ENCODE results near the gene COPS7B.

COPS7B gene

DNA sequence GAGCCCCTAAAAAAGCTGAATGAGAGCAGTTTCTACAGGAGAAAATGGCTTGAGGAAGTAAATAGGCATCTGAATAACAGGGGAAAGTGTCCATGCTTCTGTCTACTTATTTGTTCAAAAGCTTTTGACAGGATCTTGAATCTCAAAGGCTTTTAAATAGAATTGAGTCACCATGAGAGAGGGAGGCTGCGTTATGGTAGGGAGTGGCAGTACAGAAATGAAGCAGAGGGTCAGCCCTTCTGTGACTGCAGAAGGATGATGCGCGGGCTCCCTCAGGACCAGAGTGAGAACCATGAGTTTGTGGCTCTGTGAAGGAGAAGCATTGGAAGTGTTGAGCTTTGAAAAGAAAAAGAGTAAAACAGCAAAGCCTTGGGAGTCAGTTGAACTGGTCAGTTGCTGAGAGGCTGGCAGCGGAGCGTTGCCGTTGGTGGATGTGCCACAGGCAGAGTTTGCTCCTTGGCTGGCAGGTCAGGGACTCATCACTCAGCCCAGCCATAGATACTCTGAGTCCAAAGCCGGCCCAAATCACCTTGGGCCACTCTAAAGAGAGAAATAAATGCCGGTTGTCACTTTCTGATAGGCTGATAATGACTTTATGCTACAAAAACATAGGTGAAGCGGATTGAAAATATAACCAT lies 17.4 kb downstream of the COPS7B start:
- Histone ChIP-seq H3K27me3 (ENCODE audit: low read depth) (no peaks in the 10 kb centered on the region), H3K36me3 (replicated peaks) (peaks cover 49% of the 10 kb centered on the region), H3K9me3 (no peaks in the 10 kb centered on the region), H3K4me3 (no peak overlapping the region), H3K4me1 (no peaks in the 10 kb centered on the region)
- in situ Hi-C loops (cut with MboI; ENCODE audit: low sequenced_read_pairs): no loop called here
- DNase-seq (ENCODE audit: low spot score in 2 of 2): no peak

DNA sequence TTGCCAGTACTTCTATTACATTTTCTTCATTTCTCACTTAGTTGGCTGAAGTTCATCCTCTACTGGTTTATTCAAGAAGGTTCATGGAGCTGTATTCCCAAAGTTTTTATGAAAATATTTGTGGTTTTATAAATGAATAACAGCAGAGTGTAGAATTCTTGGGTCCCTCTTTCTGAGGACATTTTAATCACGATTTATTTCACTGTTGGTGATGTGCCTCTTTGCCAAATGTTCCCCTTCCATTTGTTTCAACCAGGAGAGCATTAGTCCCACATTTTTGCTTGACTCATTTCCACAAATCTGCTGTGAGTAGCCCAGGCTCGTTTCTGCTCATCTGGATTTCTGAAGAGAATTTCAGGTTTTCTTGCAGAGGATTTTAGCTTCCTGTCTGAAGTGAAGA lies 20.8 kb downstream of the COPS7B start:
- in situ Hi-C loops (cut with MboI; ENCODE audit: low sequenced_read_pairs): no loop called here
- Histone ChIP-seq H3K4me1 (no peaks in the 10 kb centered on the region), H3K4me3 (no peak overlapping the region), H3K9me3 (no peaks in the 10 kb centered on the region), H3K36me3 (replicated peaks) (peaks cover 27% of the 10 kb centered on the region), H3K27me3 (ENCODE audit: low read depth) (no peaks in the 10 kb centered on the region)
- no peak for DNase-seq (ENCODE audit: low spot score in 2 of 2)

DNA sequence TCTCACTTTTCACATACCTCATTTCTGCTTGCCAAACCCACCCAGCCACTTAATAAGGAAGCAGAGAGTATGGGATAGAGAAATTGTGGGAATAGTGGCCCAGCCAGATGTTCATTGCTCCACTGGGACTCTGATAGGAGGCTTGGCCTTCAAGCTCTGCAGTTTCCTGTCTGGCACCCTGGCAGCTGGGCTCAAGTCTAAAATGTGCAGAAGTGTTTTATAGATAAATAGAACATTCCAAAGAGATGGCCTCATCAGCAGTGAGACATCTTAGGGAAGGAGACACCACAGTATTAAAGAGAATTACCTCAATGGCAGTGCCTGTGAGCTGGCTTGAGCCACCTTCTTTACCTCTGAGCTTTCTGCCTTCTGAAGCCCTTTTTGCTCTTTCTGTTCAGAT lies 24.7 kb downstream of the COPS7B start:
- in situ Hi-C loops (cut with MboI; ENCODE audit: low sequenced_read_pairs): loop anchor here (10.0 kb wide), 1 partner anchor 64 kb away; no protein-coding TSS in a partner anchor
- no peak overlapping the region for H3K4me3 ChIP-seq
- no peak for DNase-seq (ENCODE audit: low spot score in 2 of 2)
- H3K4me1 ChIP-seq: no peaks in the 10 kb centered on the region
- no peaks in the 10 kb centered on the region for H3K27me3 ChIP-seq (ENCODE audit: low read depth)
- H3K36me3 ChIP-seq (replicated peaks): peaks cover 14% of the 10 kb centered on the region
- H3K9me3 ChIP-seq: peaks cover 3% of the 10 kb centered on the region; the same call in 1 of the 2 replicates

DNA sequence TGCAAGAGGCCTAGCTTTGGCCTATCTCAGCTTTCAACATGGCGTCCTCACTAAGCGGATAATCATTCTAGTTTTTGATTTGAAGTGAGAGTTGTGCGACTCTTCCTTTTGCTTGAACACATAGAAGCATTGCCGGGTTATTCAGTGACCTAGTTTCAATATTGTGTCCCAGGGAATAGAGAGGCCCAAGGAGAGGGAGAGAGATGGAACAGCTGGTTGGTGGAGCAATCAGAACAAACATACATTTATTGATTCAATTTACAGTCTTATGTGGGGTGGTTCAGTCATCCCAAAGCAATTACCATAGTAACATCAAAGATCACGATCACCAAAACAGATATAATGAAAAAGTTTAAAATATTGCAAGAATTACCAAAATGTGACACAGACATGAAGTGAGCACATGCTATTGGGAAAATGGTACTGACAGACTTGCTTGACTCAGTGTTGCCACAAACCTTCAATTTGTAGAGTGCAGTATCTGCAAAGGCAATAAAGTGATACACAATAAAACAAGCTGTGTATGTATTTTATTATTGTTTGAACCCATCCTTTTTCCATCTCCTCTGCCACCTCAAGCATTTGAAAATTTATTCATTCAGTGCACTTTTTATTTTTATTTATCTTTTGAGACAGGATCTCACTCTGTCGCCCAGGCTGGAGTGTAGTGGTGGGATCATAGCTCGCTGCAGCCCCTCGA lies 30.2 kb downstream of the COPS7B start:
- H3K4me3 ChIP-seq: no peak overlapping the region
- in situ Hi-C loops (cut with MboI; ENCODE audit: low sequenced_read_pairs): loop anchor here (10.0 kb wide), 1 partner anchor 58 kb away; no protein-coding TSS in a partner anchor
- peaks cover 3% of the 10 kb centered on the region; the same call in 1 of the 2 replicates for H3K9me3 ChIP-seq
- no peaks in the 10 kb centered on the region for H3K4me1 ChIP-seq
- H3K36me3 ChIP-seq (replicated peaks): no peaks in the 10 kb centered on the region; the same call in none of the 2 replicates
- DNase-seq (ENCODE audit: low spot score in 2 of 2): no peak
- no peaks in the 10 kb centered on the region for H3K27me3 ChIP-seq (ENCODE audit: low read depth)

DNA sequence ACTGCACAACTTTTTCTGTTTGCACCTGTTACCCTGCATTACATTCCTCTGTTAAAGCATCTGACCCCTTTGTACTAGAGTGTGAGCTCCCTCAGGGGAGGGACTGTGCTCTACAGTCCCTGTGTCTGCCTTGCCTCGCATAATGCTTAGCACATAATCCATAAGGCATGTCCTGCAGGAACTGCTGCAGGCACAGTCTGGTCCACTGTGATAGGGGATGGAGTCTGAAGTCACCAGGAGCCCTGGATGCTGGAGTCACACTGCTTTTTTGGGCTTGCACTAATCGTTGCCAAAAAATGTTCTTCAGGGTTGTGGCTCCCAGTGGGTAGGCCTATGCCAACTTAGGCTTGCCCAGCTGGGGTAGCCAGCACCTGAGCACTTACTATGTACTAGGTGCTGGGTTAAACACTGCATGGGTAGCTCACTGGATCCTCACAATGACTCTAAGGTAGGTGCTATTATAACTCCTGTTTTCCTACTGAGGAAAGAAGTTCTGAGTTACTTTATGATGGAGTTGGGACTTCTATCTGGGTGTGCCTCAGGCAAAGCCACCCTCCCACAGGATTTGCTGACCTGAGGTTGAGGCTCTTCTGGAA lies 33.3 kb downstream of the COPS7B start:
- no peak for DNase-seq (ENCODE audit: low spot score in 2 of 2)
- in situ Hi-C loops (cut with MboI; ENCODE audit: low sequenced_read_pairs): loop anchor here (10.0 kb wide), 1 partner anchor 55 kb away; no protein-coding TSS in a partner anchor
- no peak overlapping the region for H3K4me3 ChIP-seq
- H3K9me3 ChIP-seq: peaks cover 3% of the 10 kb centered on the region; the same call in 1 of the 2 replicates
- no peaks in the 10 kb centered on the region for H3K27me3 ChIP-seq (ENCODE audit: low read depth)
- H3K36me3 ChIP-seq (replicated peaks): no peaks in the 10 kb centered on the region; the same call in none of the 2 replicates
- H3K4me1 ChIP-seq: no peaks in the 10 kb centered on the region

DNA sequence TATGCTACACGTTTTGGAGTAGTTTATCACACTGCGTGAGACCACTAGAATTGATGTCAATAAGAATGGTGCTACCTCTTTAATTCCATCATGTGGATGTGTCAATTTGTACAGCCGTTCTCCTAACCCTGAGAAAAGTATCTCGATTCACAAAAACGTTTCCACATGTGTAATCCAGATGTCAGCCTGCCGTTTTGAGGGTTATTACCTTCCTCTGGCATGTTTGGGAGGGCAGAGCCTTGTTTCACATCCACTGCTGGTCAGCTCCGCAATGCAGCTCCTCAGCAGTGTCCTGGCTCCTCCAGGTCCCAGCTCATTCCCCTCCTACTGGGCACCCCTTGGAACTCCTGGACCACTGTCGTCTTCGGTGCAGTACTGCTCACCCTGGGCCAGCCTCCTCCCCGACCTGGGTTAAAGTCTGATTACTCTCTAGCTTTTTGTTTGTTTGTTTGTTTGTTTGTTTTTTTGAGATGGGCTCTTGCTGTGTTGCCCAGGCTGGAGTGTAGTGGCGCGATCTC lies 34.6 kb downstream of the COPS7B start:
- Histone ChIP-seq H3K27me3 (ENCODE audit: low read depth) (no peaks in the 10 kb centered on the region), H3K36me3 (replicated peaks) (no peaks in the 10 kb centered on the region; the same call in 1 of the 2 replicates), H3K9me3 (no peaks in the 10 kb centered on the region), H3K4me1 (no peaks in the 10 kb centered on the region), H3K4me3 (no peak overlapping the region)
- no peak for DNase-seq (ENCODE audit: low spot score in 2 of 2)
- in situ Hi-C loops (cut with MboI; ENCODE audit: low sequenced_read_pairs): no loop called here

DNA sequence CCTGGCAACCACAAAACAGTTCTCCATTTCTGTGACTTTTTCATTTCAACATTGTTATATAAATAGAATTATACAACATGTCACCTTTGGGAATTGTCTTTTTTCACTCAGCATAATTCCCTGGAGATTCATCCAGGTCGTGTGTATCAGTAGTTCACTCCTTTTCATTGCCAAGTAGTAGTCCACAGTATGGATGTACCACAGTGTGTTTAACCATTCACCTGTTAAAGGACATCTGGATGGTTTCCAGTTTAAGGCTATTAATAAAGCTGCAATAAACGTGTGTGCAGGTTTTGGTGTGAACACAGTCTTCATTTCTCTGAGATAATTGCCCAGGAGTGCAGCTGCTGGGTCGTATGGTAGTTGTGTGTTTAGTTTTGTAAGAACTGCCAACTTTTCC lies 35.7 kb downstream of the COPS7B start:
- H3K9me3 ChIP-seq: no peaks in the 10 kb centered on the region
- in situ Hi-C loops (cut with MboI; ENCODE audit: low sequenced_read_pairs): no loop called here
- no peak overlapping the region for H3K4me3 ChIP-seq
- no peaks in the 10 kb centered on the region for H3K36me3 ChIP-seq (replicated peaks)
- DNase-seq (ENCODE audit: low spot score in 2 of 2): no peak
- no peaks in the 10 kb centered on the region for H3K4me1 ChIP-seq
- no peaks in the 10 kb centered on the region for H3K27me3 ChIP-seq (ENCODE audit: low read depth)

DNA sequence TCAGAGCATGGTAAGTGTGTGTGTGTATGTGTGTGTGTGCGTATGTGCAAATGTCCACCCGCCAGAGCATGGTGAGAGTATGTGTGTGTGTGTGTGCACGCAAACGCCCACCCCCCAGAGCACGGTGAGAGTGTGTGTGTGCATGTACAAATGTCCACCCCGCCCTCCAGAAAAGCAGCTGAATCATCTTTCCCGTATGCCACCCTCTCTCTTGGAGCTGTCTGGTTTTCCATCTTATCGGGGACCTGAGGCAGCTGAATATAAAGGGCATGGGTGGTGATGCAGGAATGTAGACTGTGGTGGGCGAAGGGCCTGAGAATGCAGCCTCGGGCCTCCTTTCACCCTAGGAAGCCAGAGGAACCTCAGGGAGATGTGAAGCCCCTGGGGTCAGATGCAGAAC lies 66.9 kb downstream of the COPS7B start:
- Histone ChIP-seq H3K9me3 (no peaks in the 10 kb centered on the region), H3K36me3 (replicated peaks) (no peaks in the 10 kb centered on the region), H3K4me1 (no peaks in the 10 kb centered on the region), H3K4me3 (no peak overlapping the region), H3K27me3 (ENCODE audit: low read depth) (peaks cover 3% of the 10 kb centered on the region; the same call in 1 of the 2 replicates)
- in situ Hi-C loops (cut with MboI; ENCODE audit: low sequenced_read_pairs): no loop called here
- no peak for DNase-seq (ENCODE audit: low spot score in 2 of 2)

DNA sequence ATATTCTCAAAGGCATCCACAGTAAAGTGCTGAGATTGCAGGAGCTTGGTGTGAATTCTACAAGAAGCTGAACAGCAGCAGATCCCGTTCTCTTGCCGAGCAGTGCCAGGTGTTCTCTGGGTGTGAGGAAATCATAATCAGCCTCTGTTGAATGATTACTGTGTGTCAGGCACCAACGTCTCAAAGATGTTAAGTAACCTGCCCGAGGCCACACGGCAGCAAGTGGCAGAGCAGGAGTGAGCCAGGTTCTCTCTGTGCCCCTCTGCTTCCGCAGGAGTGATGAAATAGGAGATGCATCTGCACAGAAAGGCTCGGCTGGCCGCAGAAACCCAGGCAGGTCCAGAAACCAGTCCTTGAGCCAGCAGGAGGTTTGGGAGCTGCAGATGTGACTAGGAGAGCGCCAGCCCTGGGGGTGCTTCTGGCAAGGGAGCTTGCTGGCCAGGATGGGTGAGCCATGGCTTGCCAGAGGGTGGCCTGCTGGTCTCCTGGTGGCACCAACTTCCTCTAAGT lies 68.4 kb downstream of the COPS7B start:
- H3K9me3 ChIP-seq: no peaks in the 10 kb centered on the region
- no peaks in the 10 kb centered on the region for H3K36me3 ChIP-seq (replicated peaks)
- peaks cover 3% of the 10 kb centered on the region; the same call in 1 of the 2 replicates for H3K27me3 ChIP-seq (ENCODE audit: low read depth)
- DNase-seq (ENCODE audit: low spot score in 2 of 2): no peak
- no peaks in the 10 kb centered on the region for H3K4me1 ChIP-seq
- no peak overlapping the region for H3K4me3 ChIP-seq
- in situ Hi-C loops (cut with MboI; ENCODE audit: low sequenced_read_pairs): no loop called here

DNA sequence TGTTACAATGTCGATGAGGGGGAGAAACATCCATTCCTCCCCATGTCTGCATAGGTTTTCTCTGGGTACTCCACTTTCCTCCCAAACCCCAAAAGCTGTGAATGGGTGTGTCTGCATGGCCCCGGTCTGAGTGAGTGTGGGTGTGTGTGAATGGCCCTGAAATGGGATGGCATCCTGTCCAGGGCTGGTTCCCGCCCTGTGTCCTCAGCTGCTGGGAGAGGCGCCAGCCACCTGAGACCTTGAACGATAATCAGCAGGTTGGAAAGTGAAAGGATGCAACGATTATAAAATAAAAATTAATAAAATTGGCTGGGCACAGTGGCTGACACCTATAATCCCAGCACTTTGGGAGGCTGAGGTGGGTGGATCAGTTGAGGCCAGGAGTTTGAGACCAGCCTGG lies 70.7 kb downstream of the COPS7B start:
- no peak for DNase-seq (ENCODE audit: low spot score in 2 of 2)
- in situ Hi-C loops (cut with MboI; ENCODE audit: low sequenced_read_pairs): no loop called here
- H3K4me3 ChIP-seq: no peak overlapping the region
- no peaks in the 10 kb centered on the region for H3K27me3 ChIP-seq (ENCODE audit: low read depth)
- H3K36me3 ChIP-seq (replicated peaks): no peaks in the 10 kb centered on the region
- H3K9me3 ChIP-seq: no peaks in the 10 kb centered on the region
- H3K4me1 ChIP-seq: no peaks in the 10 kb centered on the region
